ENCODE results near the gene WDR33.
"Not testable (repeated sequence)": the region's sequence is repeated elsewhere in the genome, so short reads cannot be mapped to it uniquely, and the experiment has no call there.

WDR33 gene

DNA sequence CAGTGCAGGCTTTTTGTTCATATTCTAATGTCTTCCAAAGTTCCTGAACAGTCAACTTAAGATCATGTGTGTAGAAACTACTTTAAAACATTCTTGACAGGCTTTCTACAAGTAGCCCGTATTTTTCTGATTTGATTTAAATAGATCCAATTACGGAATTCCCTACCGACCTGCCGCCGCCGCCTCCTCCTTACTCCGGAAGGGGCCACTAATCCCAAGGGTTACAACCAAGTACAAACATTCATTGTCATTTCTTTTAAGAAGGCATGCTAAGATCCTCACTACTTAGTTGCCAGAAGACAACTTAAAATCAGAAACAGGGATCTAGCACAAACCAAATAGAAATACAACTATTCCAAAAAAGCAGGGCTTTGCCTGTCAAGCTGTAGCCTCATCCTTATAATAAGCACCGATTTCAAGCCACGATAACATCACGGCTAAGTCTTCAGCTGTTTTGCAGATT is 784 bp downstream of the WDR33 start:
- H3K9me3 ChIP-seq (ENCODE audit: control insufficient read depth, insufficient read depth, low read depth, low read length) = no peaks in the 10 kb centered on the region
- peak overlapping the region; percentile 95 for H3K4me3 ChIP-seq (ENCODE audit: low read depth, low read length)
- no peaks in the 10 kb centered on the region; a peak in 1 of 3 replicates for H3K36me3 ChIP-seq (ENCODE audit: control insufficient read depth in 2 of 2, insufficient read depth in 1 of 2, low read length in 2 of 2)
- ChIA-PET POLR2A (interaction anchor here (0.5 kb wide), 1 partner anchor 173 kb away, joined by 4 read pairs; no protein-coding TSS in a partner anchor), CTCF (interaction anchor here (1.1 kb wide), 1 partner anchor 11 kb away, joined by 4 read pairs; no protein-coding TSS in a partner anchor)
- peak overlapping the region; percentile 90 for H3K27ac ChIP-seq (ENCODE audit: extremely low read depth, low read depth, low read length)
- peaks cover 21% of the 10 kb centered on the region for H3K4me1 ChIP-seq (ENCODE audit: control insufficient read depth, insufficient read depth, low read length)
- no peak for TF ChIP-seq ZNF621 (tag by site-specific recombination; IDR thresholded peaks at IDR 0.05)
- no peak for TF ChIP-seq ZNF510 (tag by site-specific recombination; IDR thresholded peaks at IDR 0.05; ENCODE audit: insufficient replicate concordance)
- no peak for TF ChIP-seq GLI4 (tag by site-specific recombination; IDR thresholded peaks at IDR 0.05)
- 0 out of 2 replicates have a peak, but pooled peaks have one; percentile 16 for TF ChIP-seq ZNF660 (tag by site-specific recombination; IDR thresholded peaks at IDR 0.05)

DNA sequence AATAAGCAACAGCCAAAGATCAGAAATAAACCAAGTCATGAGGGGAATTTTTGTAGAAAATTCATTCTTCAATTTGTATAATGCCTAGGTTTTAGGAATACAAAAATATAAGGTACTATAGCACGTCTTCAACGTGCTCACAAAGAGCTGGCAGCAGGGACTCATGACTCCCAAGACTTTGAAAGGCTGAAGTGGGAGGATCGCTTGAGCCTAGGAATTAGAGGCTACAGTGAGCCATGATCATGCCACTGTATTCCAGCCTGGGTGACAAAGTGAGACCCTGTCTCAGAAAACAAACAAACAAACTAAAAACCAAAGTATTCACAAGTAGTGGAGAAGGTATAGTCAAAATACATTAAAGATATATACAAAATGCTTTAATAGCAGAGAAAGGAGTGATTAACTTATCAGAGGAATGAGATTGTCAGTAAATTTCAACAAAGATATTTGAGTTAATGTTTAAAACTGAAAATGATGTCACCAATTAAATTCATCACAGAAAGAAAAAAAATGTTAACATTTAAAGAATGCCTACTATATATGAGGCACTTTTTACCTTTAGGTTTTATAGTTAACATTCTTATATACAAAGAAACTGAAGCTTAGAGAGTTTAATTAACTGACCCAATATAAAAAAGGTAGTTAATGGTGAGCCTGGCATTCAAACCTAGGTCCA is 3.2 kb downstream of the WDR33 start:
- TF ChIP-seq HOXD13 (CRISPR knock-in tag; IDR thresholded peaks at IDR 0.05; ENCODE audit: borderline replicate concordance) (no peak), ZNF350 (tag by site-specific recombination; IDR thresholded peaks at IDR 0.05) (no peak), ZBTB17 (tag by site-specific recombination; IDR thresholded peaks at IDR 0.05) (no peak)
- TF ChIP-seq, protein P1, sequence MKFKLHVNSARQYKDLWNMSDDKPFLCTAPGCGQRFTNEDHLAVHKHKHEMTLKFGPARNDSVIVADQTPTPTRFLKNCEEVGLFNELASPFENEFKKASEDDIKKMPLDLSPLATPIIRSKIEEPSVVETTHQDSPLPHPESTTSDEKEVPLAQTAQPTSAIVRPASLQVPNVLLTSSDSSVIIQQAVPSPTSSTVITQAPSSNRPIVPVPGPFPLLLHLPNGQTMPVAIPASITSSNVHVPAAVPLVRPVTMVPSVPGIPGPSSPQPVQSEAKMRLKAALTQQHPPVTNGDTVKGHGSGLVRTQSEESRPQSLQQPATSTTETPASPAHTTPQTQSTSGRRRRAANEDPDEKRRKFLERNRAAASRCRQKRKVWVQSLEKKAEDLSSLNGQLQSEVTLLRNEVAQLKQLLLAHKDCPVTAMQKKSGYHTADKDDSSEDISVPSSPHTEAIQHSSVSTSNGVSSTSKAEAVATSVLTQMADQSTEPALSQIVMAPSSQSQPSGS (tag by site-specific recombination; IDR thresholded peaks at IDR 0.05; ENCODE audit: low read depth) = peak; percentile 80
- TF ChIP-seq, protein P2, sequence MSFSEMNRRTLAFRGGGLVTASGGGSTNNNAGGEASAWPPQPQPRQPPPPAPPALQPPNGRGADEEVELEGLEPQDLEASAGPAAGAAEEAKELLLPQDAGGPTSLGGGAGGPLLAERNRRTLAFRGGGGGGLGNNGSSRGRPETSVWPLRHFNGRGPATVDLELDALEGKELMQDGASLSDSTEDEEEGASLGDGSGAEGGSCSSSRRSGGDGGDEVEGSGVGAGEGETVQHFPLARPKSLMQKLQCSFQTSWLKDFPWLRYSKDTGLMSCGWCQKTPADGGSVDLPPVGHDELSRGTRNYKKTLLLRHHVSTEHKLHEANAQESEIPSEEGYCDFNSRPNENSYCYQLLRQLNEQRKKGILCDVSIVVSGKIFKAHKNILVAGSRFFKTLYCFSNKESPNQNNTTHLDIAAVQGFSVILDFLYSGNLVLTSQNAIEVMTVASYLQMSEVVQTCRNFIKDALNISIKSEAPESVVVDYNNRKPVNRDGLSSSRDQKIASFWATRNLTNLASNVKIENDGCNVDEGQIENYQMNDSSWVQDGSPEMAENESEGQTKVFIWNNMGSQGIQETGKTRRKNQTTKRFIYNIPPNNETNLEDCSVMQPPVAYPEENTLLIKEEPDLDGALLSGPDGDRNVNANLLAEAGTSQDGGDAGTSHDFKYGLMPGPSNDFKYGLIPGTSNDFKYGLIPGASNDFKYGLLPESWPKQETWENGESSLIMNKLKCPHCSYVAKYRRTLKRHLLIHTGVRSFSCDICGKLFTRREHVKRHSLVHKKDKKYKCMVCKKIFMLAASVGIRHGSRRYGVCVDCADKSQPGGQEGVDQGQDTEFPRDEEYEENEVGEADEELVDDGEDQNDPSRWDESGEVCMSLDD (tag by site-specific recombination; IDR thresholded peaks at IDR 0.05) = no peak
- H3K9me3 ChIP-seq (ENCODE audit: control insufficient read depth, insufficient read depth, low read depth, low read length) = no peaks in the 10 kb centered on the region
- H3K36me3 ChIP-seq (ENCODE audit: control insufficient read depth in 2 of 2, insufficient read depth in 1 of 2, low read length in 2 of 2) = peaks cover 0 to 6% of the 10 kb centered on the region in 2 experiments; a peak in 2 of 3 replicates
- peaks cover 21% of the 10 kb centered on the region for H3K4me1 ChIP-seq (ENCODE audit: control insufficient read depth, insufficient read depth, low read length)
- no peak overlapping the region for H3K4me3 ChIP-seq (ENCODE audit: low read depth, low read length)
- CTCF ChIA-PET = no interaction called here
- POLR2A ChIA-PET = interaction anchor here (0.8 kb wide), 1 partner anchor 23 kb away, joined by 3 read pairs; no protein-coding TSS in a partner anchor
- H3K27ac ChIP-seq (ENCODE audit: extremely low read depth, low read depth, low read length) = no peak overlapping the region

DNA sequence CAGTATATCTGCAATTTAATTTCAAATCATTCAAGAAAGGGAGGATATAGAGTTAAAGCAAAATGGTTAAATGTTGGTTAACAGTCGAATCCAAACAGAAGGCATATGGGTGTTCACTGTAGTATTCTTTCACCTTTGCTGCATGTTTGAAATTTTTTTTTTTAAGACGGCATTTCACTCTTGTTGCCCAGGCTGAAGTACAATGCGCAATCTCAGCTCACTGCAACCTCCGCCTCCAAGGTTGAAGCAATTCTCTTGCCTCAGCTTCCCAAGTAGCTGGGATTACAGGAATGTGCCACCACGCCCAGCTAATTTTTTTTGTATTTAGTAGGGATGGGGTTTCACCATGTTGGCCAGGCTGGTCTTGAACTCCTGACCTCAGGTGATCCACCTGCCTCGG is 4.1 kb downstream of the WDR33 start:
- H3K9me3 ChIP-seq (ENCODE audit: control insufficient read depth, insufficient read depth, low read depth, low read length); POLR2A ChIA-PET; H3K4me3 ChIP-seq (ENCODE audit: low read depth, low read length); H3K27ac ChIP-seq (ENCODE audit: extremely low read depth, low read depth, low read length): not testable (repeated sequence)
- Histone ChIP-seq H3K36me3 (ENCODE audit: control insufficient read depth in 2 of 2, insufficient read depth in 1 of 2, low read length in 2 of 2) (peaks cover 0 to 10% of the 10 kb centered on the region in 2 experiments; a peak in 2 of 3 replicates), H3K4me1 (ENCODE audit: control insufficient read depth, insufficient read depth, low read length) (peaks cover 21% of the 10 kb centered on the region)
- CTCF ChIA-PET = interaction anchor here (0.7 to 1.2 kb wide), 3 partner anchors 42 to 773 kb away, joined by 3 to 4 read pairs (median 4); no protein-coding TSS in a partner anchor

DNA sequence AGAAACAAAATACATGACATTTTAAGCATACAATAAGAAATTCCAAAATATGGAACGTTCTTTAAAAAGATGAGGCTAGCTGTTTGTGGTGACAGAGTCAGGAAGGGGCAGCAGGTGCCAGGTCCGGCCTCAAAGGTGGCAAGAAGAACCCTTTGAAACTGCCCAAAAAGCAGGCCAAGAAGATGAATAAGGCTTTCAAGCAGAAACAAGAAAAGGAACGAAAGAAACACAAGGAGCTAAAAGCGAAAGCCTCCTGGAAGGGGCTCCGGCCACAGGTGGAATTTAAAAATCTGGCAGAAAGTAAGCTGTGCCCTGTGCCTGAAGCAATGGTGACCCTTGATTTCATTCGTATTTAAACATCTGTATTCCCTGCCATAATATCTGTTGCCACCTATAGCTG is 5.5 kb downstream of the WDR33 start:
- no peak for TF ChIP-seq ZNF747 (tag by site-specific recombination; IDR thresholded peaks at IDR 0.05)
- no peak for TF ChIP-seq ZNF221 (tag by site-specific recombination; IDR thresholded peaks at IDR 0.05; ENCODE audit: borderline replicate concordance)
- ChIA-PET POLR2A (interaction anchor here (0.7 kb wide), 2 partner anchors 31 to 193 kb away, joined by 3 to 6 read pairs; no protein-coding TSS in a partner anchor), CTCF (interaction anchor here (0.5 to 1.2 kb wide), 3 partner anchors 40 to 114 kb away, joined by 4 to 6 read pairs (median 4); no protein-coding TSS in a partner anchor)
- H3K4me3 ChIP-seq (ENCODE audit: low read depth, low read length) = no peak overlapping the region
- no peak overlapping the region for H3K27ac ChIP-seq (ENCODE audit: extremely low read depth, low read depth, low read length)
- H3K4me1 ChIP-seq (ENCODE audit: control insufficient read depth, insufficient read depth, low read length) = peaks cover 21% of the 10 kb centered on the region
- H3K36me3 ChIP-seq (ENCODE audit: control insufficient read depth in 2 of 2, insufficient read depth in 1 of 2, low read length in 2 of 2) = peaks cover 6 to 15% of the 10 kb centered on the region in 2 experiments
- H3K9me3 ChIP-seq (ENCODE audit: control insufficient read depth, insufficient read depth, low read depth, low read length) = no peaks in the 10 kb centered on the region

All from HEK293 (cell line).